Stomach (tissue), 9 donors: ENCODE results near the gene TMEM109. TPM values are rescaled to one million over a fixed set of nuclear protein-coding genes. Genes with fewer than 3 reads are reported as not detected.

ENCODE experiments used
- DNase-seq, 2 donors: peaks; one replicate each; pipeline versions ENCODE4 v3.0.0 to v3.0.0-alpha.2; 2013 to 2019
- H3K27ac ChIP-seq, 5 donors: fragments of 200-600 bp in 4 of 5; sonication (generic) in 4 of 5; one replicate each; pipeline ENCODE4 v1.5.1; 2013 to 2019; ENCODE audit warnings: mild to moderate bottlenecking in 1 of 5, moderate library complexity in 1 of 5
- H3K27me3 ChIP-seq, 3 donors: fragments of 200-600 bp; sonication (generic); one replicate each; pipeline ENCODE4 v1.5.1; 2017 to 2019; ENCODE audit warnings: mixed run types in 1 of 3
- H3K36me3 ChIP-seq, 4 donors: fragments of 200-600 bp; sonication (generic); 1 replicate in 3 of 4; 2 replicates in 1 of 4; pipeline ENCODE4 v1.5.1; 2016 to 2019
- H3K4me1 ChIP-seq, 4 donors: fragments of 200-600 bp; sonication (generic); one replicate each; pipeline ENCODE4 v1.5.1; 2016 to 2019
- H3K4me3 ChIP-seq, 4 donors: fragments of 200-600 bp; sonication (generic) in 3 of 4; one replicate each; pipeline ENCODE4 v1.5.1; 2016 to 2019; ENCODE audit warnings: mild to moderate bottlenecking in 1 of 4
- H3K9me3 ChIP-seq, 4 donors: fragments of 200-600 bp; sonication (generic); one replicate each; pipeline ENCODE4 v1.5.1; 2016 to 2019
- CTCF ChIP-seq, 7 experiments: fragments of 450-650 bp in 4 of 7; fragments of 200-600 bp in 3 of 7; sonication (generic) in 3 of 7; IDR thresholded peaks; one replicate each; pipeline ENCODE4 v1.5.1; 2016 to 2019; ENCODE audit warnings: antibody characterized with exemption in 7 of 7, control low read depth in 2 of 7, mild to moderate bottlenecking in 1 of 7
- EP300 ChIP-seq: sonication (generic); formaldehyde crosslinking; IDR thresholded peaks from one replicate; pipeline ENCODE4 v1.6.1; 2017; ENCODE audit warnings: antibody characterized with exemption
- POLR2A ChIP-seq, 4 donors: fragments of 450-650 bp; IDR thresholded peaks; one replicate each; pipeline ENCODE4 v1.6.1; 2016; ENCODE audit warnings: antibody characterized with exemption in 4 of 4, control low read depth in 2 of 4, mild to moderate bottlenecking in 1 of 4, moderate library complexity in 1 of 4
- POLR2AphosphoS5 ChIP-seq, 3 donors: sonication (generic); formaldehyde crosslinking; IDR thresholded peaks; one replicate each; pipeline ENCODE4 v1.6.1; 2016; ENCODE audit warnings: antibody characterized with exemption in 3 of 3
- WGBS, 5 donors: extraction: QIAGEN DNeasy Blood & Tissue Kit in 3 of 5; methylation state at CpG; one replicate each; pipeline versions ENCODE4 v1.1.5 to v1.1.7; 2013 to 2018; 5-methylcytosine and 5-hydroxymethylcytosine counted together
- intact Hi-C: fragments of 100-400 bp; cut with DNase I; formaldehyde crosslinking; loops from one replicate; pipeline ENCODE4 v1.15.1; 2023; ENCODE audit warnings: low total_unique reads
- polyA plus RNA-seq, 3 donors: library from polyadenylated mRNA; stranded (reverse); fragments of 200-250 nt; gene quantifications; one replicate each; pipeline ENCODE4 v1.2.3, GENCODE V29; 2013
- total RNA-seq, 5 donors: library from RNA; depleted of rRNA; stranded (reverse); fragments of >200 nt; gene quantifications; one replicate each; pipeline versions ENCODE4 v1.1.0 to v1.2.3, GENCODE V29; 2014 to 2016
- donor health status: healthy with polysubstance abuse.
- donor health status: Bipolar disorder and iron deficiency.
- donor health status: healthy.

TMEM109 gene
- total and polyA plus RNA-seq, 8 donors: 27.4 to 122 (median 65.4) TPM

DNA sequence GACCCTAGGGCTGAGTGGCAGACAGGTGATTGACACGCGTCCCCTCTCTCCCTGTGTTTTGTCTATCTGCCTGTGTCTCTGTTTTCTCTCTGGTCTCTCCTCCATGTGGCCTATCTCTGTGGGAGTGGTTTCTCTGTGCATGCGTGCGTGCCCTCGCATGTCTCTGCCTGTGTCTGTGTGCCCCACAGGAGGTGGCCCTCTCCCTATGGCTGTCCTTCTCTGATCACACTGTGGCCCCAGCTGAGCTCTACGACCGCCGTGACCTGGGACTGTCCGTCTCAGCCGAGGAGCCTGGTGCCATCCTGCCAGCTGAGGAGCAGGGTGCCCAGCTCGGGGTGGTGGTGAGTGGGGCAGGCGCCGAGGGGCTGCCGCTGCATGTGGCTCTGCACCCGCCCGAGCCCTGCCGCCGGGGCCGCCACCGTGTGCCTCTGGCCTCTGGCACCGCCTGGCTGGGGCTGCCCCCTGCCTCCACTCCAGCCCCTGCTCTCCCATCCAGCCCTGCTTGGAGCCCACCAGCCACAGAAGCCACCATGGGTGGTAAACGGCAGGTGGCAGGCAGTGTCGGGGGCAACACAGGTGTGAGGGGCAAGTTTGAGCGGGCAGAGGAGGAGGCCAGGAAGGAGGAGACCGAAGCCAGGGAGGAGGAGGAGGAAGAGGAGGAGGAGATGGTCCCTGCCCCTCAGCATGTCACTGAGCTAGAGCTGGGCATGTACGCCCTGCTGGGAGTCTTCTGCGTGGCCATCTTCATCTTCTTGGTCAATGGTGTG is 21.9 kb downstream of the TMEM109 start:
- Histone ChIP-seq H3K4me3 (no peak overlapping the region), H3K4me1 (peaks cover 3 to 18% (median 12%) of the 10 kb centered on the region in 4 donors), H3K27ac (no peak overlapping the region), H3K36me3 (peaks cover 12 to 64% (median 62%) of the 10 kb centered on the region in 4 donors), H3K9me3 (no peaks in the 10 kb centered on the region), H3K27me3 (peaks cover 0 to 7% (median 0%) of the 10 kb centered on the region in 3 donors)
- WGBS, 5 donors: 84 to 92% (median 89%) methylated on average over 11 to 27 of the region's 27 CpGs
- intact Hi-C loops: no loop called here
- no peak for TF ChIP-seq CTCF (IDR thresholded peaks at IDR 0.05)
- TF ChIP-seq EP300: no peak
- TF ChIP-seq POLR2AphosphoS5 (IDR thresholded peaks at IDR 0.05): no peak
- no peak for TF ChIP-seq POLR2A (IDR thresholded peaks at IDR 0.05)
- DNase-seq: no peak

DNA sequence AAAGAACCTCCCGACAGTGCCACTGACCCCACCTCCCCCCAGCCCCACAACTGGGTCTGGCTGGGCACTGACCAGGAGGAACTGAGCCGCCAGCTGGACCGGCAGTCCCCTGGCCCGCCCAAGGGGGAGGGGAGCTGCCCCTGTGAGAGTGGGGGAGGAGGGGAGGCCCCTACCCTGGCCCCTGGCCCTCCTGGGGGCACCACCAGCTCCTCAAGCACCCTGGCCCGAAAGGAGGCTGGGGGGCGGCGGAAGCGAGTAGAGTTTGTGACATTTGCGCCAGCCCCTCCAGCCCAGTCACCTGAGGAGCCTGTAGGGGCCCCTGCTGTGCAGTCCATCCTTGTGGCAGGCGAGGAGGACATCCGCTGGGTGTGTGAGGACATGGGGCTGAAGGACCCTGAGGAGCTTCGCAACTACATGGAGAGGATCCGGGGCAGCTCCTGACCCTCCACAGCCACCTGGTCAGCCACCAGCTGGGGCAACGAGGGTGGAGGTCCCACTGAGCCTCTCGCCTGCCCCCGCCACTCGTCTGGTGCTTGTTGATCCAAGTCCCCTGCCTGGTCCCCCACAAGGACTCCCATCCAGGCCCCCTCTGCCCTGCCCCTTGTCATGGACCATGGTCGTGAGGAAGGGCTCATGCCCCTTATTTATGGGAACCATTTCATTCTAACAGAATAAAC is 22.6 kb downstream of the TMEM109 start:
- H3K9me3 ChIP-seq: no peaks in the 10 kb centered on the region
- peaks cover 3 to 19% (median 14%) of the 10 kb centered on the region in 4 donors for H3K4me1 ChIP-seq
- H3K27me3 ChIP-seq: peaks cover 0 to 2% (median 0%) of the 10 kb centered on the region in 3 donors
- no peak overlapping the region for H3K4me3 ChIP-seq
- peaks cover 12 to 64% (median 64%) of the 10 kb centered on the region in 4 donors for H3K36me3 ChIP-seq
- intact Hi-C loops: no loop called here
- TF ChIP-seq POLR2A (IDR thresholded peaks at IDR 0.05) (no peak), EP300 (no peak), CTCF (IDR thresholded peaks at IDR 0.05) (no peak), POLR2AphosphoS5 (IDR thresholded peaks at IDR 0.05) (no peak)
- peak overlapping the region in 3 of 5 donors; percentile 22 to 46 (median 38) for H3K27ac ChIP-seq
- 86 to 91% (median 86%) methylated on average over 8 to 18 of the region's 18 CpGs for WGBS, 5 donors
- DNase-seq: no peak

DNA sequence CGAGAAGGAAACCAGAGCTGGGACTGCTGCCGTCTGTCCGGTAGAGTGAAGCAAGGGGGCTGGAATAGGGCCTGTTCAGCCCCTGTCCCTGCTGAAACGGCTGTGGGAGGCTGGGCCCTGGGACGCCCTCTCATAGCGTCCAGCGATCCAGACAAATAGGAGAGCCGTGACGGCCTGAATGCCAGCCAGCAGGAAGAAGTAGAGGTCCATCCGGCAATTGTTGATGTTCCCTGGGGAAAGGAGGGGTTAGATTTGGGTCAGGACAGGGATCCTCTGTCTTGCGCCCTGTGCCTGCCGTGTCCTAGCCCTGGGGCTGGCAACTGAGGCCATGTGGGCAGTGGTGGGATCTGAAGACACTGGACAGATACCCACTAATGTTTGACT is 23.2 kb downstream of the TMEM109 start:
- WGBS, 5 donors: 62 to 76% (median 69%) methylated on average over 12 of the region's 12 CpGs
- Histone ChIP-seq H3K27ac (peak overlapping the region in 2 of 5 donors; percentile 22 to 46), H3K4me1 (peaks cover 6 to 24% (median 19%) of the 10 kb centered on the region in 4 donors), H3K36me3 (peaks cover 12 to 65% (median 64%) of the 10 kb centered on the region in 4 donors), H3K9me3 (no peaks in the 10 kb centered on the region), H3K4me3 (no peak overlapping the region), H3K27me3 (no peaks in the 10 kb centered on the region)
- no peak for DNase-seq
- TF ChIP-seq POLR2AphosphoS5 (IDR thresholded peaks at IDR 0.05): no peak
- TF ChIP-seq CTCF (IDR thresholded peaks at IDR 0.05): no peak
- TF ChIP-seq POLR2A (IDR thresholded peaks at IDR 0.05): no peak
- no peak for TF ChIP-seq EP300
- intact Hi-C loops: no loop called here

DNA sequence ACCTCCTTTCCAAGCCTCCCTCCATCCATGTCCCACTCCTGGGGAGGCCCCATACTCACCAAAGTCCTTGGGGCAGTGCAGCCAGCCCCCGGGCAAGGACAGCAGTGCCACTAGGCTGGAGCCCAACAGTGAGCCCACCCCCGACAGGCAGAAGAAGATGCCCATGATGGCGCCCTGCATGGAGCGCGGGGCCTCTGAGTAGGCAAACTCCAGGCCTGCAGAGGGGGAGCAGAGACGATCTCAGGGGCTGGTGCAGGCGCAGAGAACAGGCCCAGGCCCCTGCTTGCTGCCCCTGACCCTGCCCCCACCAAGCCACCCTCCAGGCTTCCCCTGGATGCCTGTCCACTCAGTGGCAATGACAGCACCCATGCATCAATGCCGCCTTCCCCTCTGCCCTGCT is 23.9 kb downstream of the TMEM109 start:
- Histone ChIP-seq H3K4me1 (peaks cover 11 to 31% (median 25%) of the 10 kb centered on the region in 4 donors), H3K27ac (peak overlapping the region in 1 of 5 donors; percentile 22), H3K36me3 (peaks cover 12 to 71% (median 70%) of the 10 kb centered on the region in 4 donors), H3K4me3 (no peak overlapping the region), H3K27me3 (no peaks in the 10 kb centered on the region), H3K9me3 (no peaks in the 10 kb centered on the region)
- TF ChIP-seq CTCF (IDR thresholded peaks at IDR 0.05): no peak
- no peak for TF ChIP-seq POLR2A (IDR thresholded peaks at IDR 0.05)
- TF ChIP-seq EP300: no peak
- TF ChIP-seq POLR2AphosphoS5 (IDR thresholded peaks at IDR 0.05): no peak
- DNase-seq: no peak
- 90 to 98% (median 94%) methylated on average over 3 to 8 of the region's 8 CpGs for WGBS, 5 donors
- intact Hi-C loops: no loop called here
